Activated naive CD8-positive, alpha-beta T cell treated with anti-CD3 and anti-CD28 coated beads, Interleukin-2, amount 50 U/mL, for 16 hours (primary cell): ENCODE measurements around the gene DNM1L.

Experiments
- DNase-seq: peaks from one replicate; pipeline ENCODE4 v3.0.0-alpha.2; 2020; ENCODE audit warnings: low read depth, low spot score

Gene DNM1L

GRCh38 chr12:32756476-32757066 is 77.5 kb downstream of the DNM1L start:
- no peak for DNase-seq

- DNase-seq: no peak
Measured at GRCh38 chr12:32757157-32757556, 78.1 kb downstream of the DNM1L start.

- no peak for DNase-seq
Measured at GRCh38 chr12:32761716-32762115, 82.6 kb downstream of the DNM1L start.

- no peak for DNase-seq
Measured at GRCh38 chr12:32765906-32766305, 86.8 kb downstream of the DNM1L start.

GRCh38 chr12:32768518-32768917 is 89.4 kb downstream of the DNM1L start:
- DNase-seq: no peak

- DNase-seq: no peak
Measured at GRCh38 chr12:32770141-32770540, 91.0 kb downstream of the DNM1L start.

GRCh38 chr12:32773691-32774090 is 94.6 kb downstream of the DNM1L start:
- DNase-seq: no peak

GRCh38 chr12:32776258-32776657 is 97.2 kb downstream of the DNM1L start:
- no peak for DNase-seq

- no peak for DNase-seq
Measured at GRCh38 chr12:32777159-32777558, 98.1 kb downstream of the DNM1L start.

- no peak for DNase-seq
Measured at GRCh38 chr12:32777691-32778175, 98.6 kb downstream of the DNM1L start.

GRCh38 chr12:32780071-32780470 is 101.0 kb downstream of the DNM1L start:
- DNase-seq: no peak

- no peak for DNase-seq
Measured at GRCh38 chr12:32783029-32783428, 103.9 kb downstream of the DNM1L start.

- DNase-seq: no peak
Measured at GRCh38 chr12:32785557-32785956, 106.5 kb downstream of the DNM1L start.

- no peak for DNase-seq
Measured at GRCh38 chr12:32788405-32788804, 109.3 kb downstream of the DNM1L start.

GRCh38 chr12:32789446-32789845 is 110.3 kb downstream of the DNM1L start:
- DNase-seq: no peak

- DNase-seq: no peak
Measured at GRCh38 chr12:32789916-32790315, 110.8 kb downstream of the DNM1L start.

- no peak for DNase-seq
Measured at GRCh38 chr12:32794281-32794680, 115.2 kb downstream of the DNM1L start.
